Measurements from ENCODE around the gene BGN.

Gene BGN

DNA sequence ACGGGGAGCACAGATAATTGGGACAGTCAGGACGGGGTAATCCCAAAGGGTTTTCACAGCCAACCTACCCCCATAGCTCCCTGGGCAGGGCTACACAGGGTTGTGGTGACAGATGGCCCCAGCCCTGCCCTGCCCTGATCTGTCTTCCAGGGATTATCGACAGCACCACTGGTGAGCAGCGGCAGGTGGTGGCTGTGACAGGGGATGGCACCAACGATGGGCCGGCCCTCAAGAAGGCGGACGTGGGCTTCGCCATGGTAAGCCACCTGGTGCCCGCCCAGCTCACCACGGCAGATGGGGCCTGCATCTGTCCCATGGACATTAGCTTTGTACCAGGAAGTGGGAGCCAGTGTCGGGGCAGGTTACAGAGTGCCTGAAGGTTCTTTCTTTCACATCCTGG, 62.0 kb downstream of the BGN start:
- in situ Hi-C loops (cut with HindIII; ENCODE audit: low sequenced_read_pairs), result no loop called here
- no peak for DNase-seq (ENCODE audit: low read depth, low spot score)
- TF ChIP-seq, protein P1, sequence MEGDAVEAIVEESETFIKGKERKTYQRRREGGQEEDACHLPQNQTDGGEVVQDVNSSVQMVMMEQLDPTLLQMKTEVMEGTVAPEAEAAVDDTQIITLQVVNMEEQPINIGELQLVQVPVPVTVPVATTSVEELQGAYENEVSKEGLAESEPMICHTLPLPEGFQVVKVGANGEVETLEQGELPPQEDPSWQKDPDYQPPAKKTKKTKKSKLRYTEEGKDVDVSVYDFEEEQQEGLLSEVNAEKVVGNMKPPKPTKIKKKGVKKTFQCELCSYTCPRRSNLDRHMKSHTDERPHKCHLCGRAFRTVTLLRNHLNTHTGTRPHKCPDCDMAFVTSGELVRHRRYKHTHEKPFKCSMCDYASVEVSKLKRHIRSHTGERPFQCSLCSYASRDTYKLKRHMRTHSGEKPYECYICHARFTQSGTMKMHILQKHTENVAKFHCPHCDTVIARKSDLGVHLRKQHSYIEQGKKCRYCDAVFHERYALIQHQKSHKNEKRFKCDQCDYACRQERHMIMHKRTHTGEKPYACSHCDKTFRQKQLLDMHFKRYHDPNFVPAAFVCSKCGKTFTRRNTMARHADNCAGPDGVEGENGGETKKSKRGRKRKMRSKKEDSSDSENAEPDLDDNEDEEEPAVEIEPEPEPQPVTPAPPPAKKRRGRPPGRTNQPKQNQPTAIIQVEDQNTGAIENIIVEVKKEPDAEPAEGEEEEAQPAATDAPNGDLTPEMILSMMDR (IDR thresholded peaks at IDR 0.05; ENCODE audit: low read depth, low read length), result no peak
- no peak overlapping the region for H3K4me3 ChIP-seq (ENCODE audit: low read depth, low read length)

DNA sequence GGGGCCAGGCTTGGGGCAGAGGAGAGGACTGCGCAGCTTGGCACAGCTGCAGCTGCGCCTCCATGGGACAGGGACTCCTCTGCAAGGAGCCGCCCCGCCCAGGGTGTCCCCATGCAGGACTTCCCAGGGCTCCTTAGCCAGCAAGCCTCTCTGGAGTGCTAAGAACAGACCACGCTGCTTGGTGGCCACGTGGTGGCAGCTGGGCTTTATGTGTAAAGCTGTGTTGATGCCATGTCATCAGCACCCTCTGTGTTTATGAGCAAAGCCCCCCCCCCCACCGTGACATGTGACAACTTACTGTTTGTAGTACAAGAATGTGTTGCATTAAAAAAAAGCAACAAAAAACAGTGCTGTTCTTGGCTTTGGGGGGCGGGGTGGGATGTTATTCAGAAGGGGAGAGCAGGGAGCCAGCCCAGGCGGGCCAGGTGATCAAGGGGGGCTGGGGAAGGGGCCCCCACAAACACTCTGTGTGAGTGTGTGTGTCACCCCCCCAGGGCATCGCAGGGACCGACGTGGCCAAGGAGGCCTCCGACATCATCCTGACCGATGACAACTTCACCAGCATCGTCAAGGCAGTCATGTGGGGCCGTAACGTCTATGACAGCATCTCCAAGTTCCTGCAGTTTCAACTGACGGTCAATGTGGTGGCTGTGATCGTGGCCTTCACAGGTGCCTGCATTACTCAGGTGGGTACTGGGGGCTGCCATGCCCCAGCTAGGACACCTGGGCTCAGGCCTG, 63.0 kb downstream of the BGN start:
- TF ChIP-seq, protein P1 (IDR thresholded peaks at IDR 0.05; ENCODE audit: low read depth, low read length), result no peak
- H3K4me3 ChIP-seq (ENCODE audit: low read depth, low read length), result no peak overlapping the region
- DNase-seq (ENCODE audit: low read depth, low spot score), result no peak
- in situ Hi-C loops (cut with HindIII; ENCODE audit: low sequenced_read_pairs), result no loop called here
